Measurements from ENCODE around the gene DYRK1A.
"Not testable (repeated sequence)": the region's sequence is repeated elsewhere in the genome, so short reads cannot be mapped to it uniquely, and the experiment has no call there.

DYRK1A gene

GRCh38 chr21:37547615-37548200, 181.1 kb downstream of the DYRK1A start:
- Mint-ChIP-seq H3K27me3 (ENCODE audit: low read depth) (peaks cover 18% of the 10 kb centered on the region), H3K4me1 (ENCODE audit: low read depth) (peaks cover 6% of the 10 kb centered on the region), H3K9me3 (no peaks in the 10 kb centered on the region), H3K36me3 (ENCODE audit: low read depth) (no peaks in the 10 kb centered on the region), H3K4me3 (no peak overlapping the region), H3K27ac (no peak overlapping the region)

GRCh38 chr21:37548521-37548981, 182.0 kb downstream of the DYRK1A start:
- no peaks in the 10 kb centered on the region for H3K36me3 Mint-ChIP-seq (ENCODE audit: low read depth)
- H3K27me3 Mint-ChIP-seq (ENCODE audit: low read depth), result peaks cover 12% of the 10 kb centered on the region
- H3K9me3 Mint-ChIP-seq, result no peaks in the 10 kb centered on the region
- H3K4me1 Mint-ChIP-seq (ENCODE audit: low read depth), result peaks cover 6% of the 10 kb centered on the region
- H3K4me3 Mint-ChIP-seq, result no peak overlapping the region
- H3K27ac Mint-ChIP-seq, result no peak overlapping the region

- not testable (repeated sequence) for H3K4me1 Mint-ChIP-seq (ENCODE audit: low read depth); H3K4me3 Mint-ChIP-seq; H3K36me3 Mint-ChIP-seq (ENCODE audit: low read depth); H3K27ac Mint-ChIP-seq; H3K9me3 Mint-ChIP-seq
- H3K27me3 Mint-ChIP-seq (ENCODE audit: low read depth), result peaks cover 16% of the 10 kb centered on the region
Measured at GRCh38 chr21:37549730-37550129, 183.2 kb downstream of the DYRK1A start.

GRCh38 chr21:37550157-37550556, 183.6 kb downstream of the DYRK1A start:
- Mint-ChIP-seq H3K27ac (no peak overlapping the region), H3K4me1 (ENCODE audit: low read depth) (peaks cover 6% of the 10 kb centered on the region), H3K9me3 (no peaks in the 10 kb centered on the region), H3K27me3 (ENCODE audit: low read depth) (peaks cover 18% of the 10 kb centered on the region), H3K4me3 (no peak overlapping the region), H3K36me3 (ENCODE audit: low read depth) (no peaks in the 10 kb centered on the region)

GRCh38 chr21:37550618-37551330, 184.2 kb downstream of the DYRK1A start:
- Mint-ChIP-seq H3K4me1 (ENCODE audit: low read depth) (peaks cover 6% of the 10 kb centered on the region), H3K9me3 (no peaks in the 10 kb centered on the region), H3K27me3 (ENCODE audit: low read depth) (peaks cover 18% of the 10 kb centered on the region), H3K27ac (no peak overlapping the region), H3K36me3 (ENCODE audit: low read depth) (no peaks in the 10 kb centered on the region), H3K4me3 (no peak overlapping the region)

GRCh38 chr21:37551331-37551992, 184.9 kb downstream of the DYRK1A start:
- H3K27ac Mint-ChIP-seq, result no peak overlapping the region
- H3K36me3 Mint-ChIP-seq (ENCODE audit: low read depth), result no peaks in the 10 kb centered on the region
- peaks cover 6% of the 10 kb centered on the region for H3K4me1 Mint-ChIP-seq (ENCODE audit: low read depth)
- H3K9me3 Mint-ChIP-seq, result no peaks in the 10 kb centered on the region
- H3K4me3 Mint-ChIP-seq, result no peak overlapping the region
- peaks cover 13% of the 10 kb centered on the region for H3K27me3 Mint-ChIP-seq (ENCODE audit: low read depth)

GRCh38 chr21:37551993-37552355, 185.4 kb downstream of the DYRK1A start:
- Mint-ChIP-seq H3K27me3 (ENCODE audit: low read depth) (peaks cover 11% of the 10 kb centered on the region), H3K36me3 (ENCODE audit: low read depth) (no peaks in the 10 kb centered on the region), H3K4me1 (ENCODE audit: low read depth) (peaks cover 4% of the 10 kb centered on the region), H3K27ac (no peak overlapping the region), H3K4me3 (no peak overlapping the region), H3K9me3 (no peaks in the 10 kb centered on the region)

- Mint-ChIP-seq H3K4me1 (ENCODE audit: low read depth) (no peaks in the 10 kb centered on the region), H3K4me3 (no peak overlapping the region), H3K36me3 (ENCODE audit: low read depth) (no peaks in the 10 kb centered on the region), H3K27ac (no peak overlapping the region), H3K27me3 (ENCODE audit: low read depth) (peaks cover 11% of the 10 kb centered on the region), H3K9me3 (no peaks in the 10 kb centered on the region)
Measured at GRCh38 chr21:37552496-37553029, 186.0 kb downstream of the DYRK1A start.

GRCh38 chr21:37553078-37553481, 186.5 kb downstream of the DYRK1A start:
- H3K36me3 Mint-ChIP-seq (ENCODE audit: low read depth), result no peaks in the 10 kb centered on the region
- H3K27me3 Mint-ChIP-seq (ENCODE audit: low read depth), result peaks cover 11% of the 10 kb centered on the region
- no peaks in the 10 kb centered on the region for H3K4me1 Mint-ChIP-seq (ENCODE audit: low read depth)
- no peak overlapping the region for H3K27ac Mint-ChIP-seq
- H3K9me3 Mint-ChIP-seq, result no peaks in the 10 kb centered on the region
- H3K4me3 Mint-ChIP-seq, result no peak overlapping the region

- H3K4me3 Mint-ChIP-seq, result no peak overlapping the region
- no peak overlapping the region for H3K27ac Mint-ChIP-seq
- peaks cover 6% of the 10 kb centered on the region for H3K27me3 Mint-ChIP-seq (ENCODE audit: low read depth)
- no peaks in the 10 kb centered on the region for H3K9me3 Mint-ChIP-seq
- H3K36me3 Mint-ChIP-seq (ENCODE audit: low read depth), result no peaks in the 10 kb centered on the region
- H3K4me1 Mint-ChIP-seq (ENCODE audit: low read depth), result no peaks in the 10 kb centered on the region
Measured at GRCh38 chr21:37554661-37555379, 188.2 kb downstream of the DYRK1A start.

GRCh38 chr21:37555672-37556261, 189.2 kb downstream of the DYRK1A start:
- Mint-ChIP-seq H3K36me3 (ENCODE audit: low read depth) (no peaks in the 10 kb centered on the region), H3K27me3 (ENCODE audit: low read depth) (peaks cover 6% of the 10 kb centered on the region), H3K4me1 (ENCODE audit: low read depth) (no peaks in the 10 kb centered on the region), H3K27ac (no peak overlapping the region), H3K9me3 (no peaks in the 10 kb centered on the region), H3K4me3 (no peak overlapping the region)

GRCh38 chr21:37557261-37557950, 190.8 kb downstream of the DYRK1A start:
- Mint-ChIP-seq H3K27ac (no peak overlapping the region), H3K4me3 (no peak overlapping the region), H3K4me1 (ENCODE audit: low read depth) (peaks cover 2% of the 10 kb centered on the region), H3K9me3 (no peaks in the 10 kb centered on the region), H3K27me3 (ENCODE audit: low read depth) (peaks cover 6% of the 10 kb centered on the region), H3K36me3 (ENCODE audit: low read depth) (no peaks in the 10 kb centered on the region)

- no peak overlapping the region for H3K4me3 Mint-ChIP-seq
- H3K36me3 Mint-ChIP-seq (ENCODE audit: low read depth), result no peaks in the 10 kb centered on the region
- H3K27ac Mint-ChIP-seq, result no peak overlapping the region
- peaks cover 7% of the 10 kb centered on the region for H3K4me1 Mint-ChIP-seq (ENCODE audit: low read depth)
- H3K27me3 Mint-ChIP-seq (ENCODE audit: low read depth), result peaks cover 6% of the 10 kb centered on the region
- no peaks in the 10 kb centered on the region for H3K9me3 Mint-ChIP-seq
Measured at GRCh38 chr21:37558676-37559211, 192.2 kb downstream of the DYRK1A start.
